HG03045 (cell line): ENCODE results near the gene EOLA2.
A peak's percentile ranks its signal among the peaks of the same experiment; 100 is the strongest.
"Not testable (repeated sequence)": the region's sequence is repeated elsewhere in the genome, so short reads cannot be mapped to it uniquely, and the experiment has no call there.

ENCODE experiments used
- ATAC-seq: cut with Tn5 transposase; IDR thresholded peaks from one replicate; pipeline ENCODE4 v1.9.1; 2021; ENCODE audit warnings: mild to moderate bottlenecking, moderate library complexity; ENCODE audit not compliant: unreplicated experiment

The EOLA2 gene

DNA sequence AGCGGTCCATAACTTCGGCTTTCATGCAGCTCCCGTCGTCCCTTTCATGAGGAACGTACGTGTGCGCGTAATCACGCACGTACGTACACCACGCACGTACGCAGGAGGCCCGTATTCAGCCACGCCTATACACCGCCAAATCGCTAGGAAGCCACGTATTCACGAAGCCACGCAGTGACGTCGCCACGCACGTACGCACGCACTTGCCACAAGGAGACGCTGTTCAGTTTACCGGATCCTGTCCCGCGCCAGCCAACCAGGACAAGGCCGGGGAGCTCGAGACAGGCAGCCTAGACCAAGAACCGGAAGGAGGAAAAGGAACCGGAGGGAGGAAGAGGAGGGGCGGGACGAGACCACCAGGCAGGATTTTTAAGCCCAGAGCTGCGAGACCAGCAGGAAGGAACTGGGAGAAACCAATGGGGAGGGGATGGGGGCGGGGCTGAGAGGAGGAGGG is at the start of gene EOLA2:
TSS of gene EOLA2 (minus strand) at position 65 of the 454 bp plus-strand sequence. CDS start 4,617 bp downstream, outside the sequence.
- ATAC-seq, result peak; percentile 75

- ATAC-seq, result no peak
Measured at GRCh38 chrX:149987613-149988012, 49.3 kb upstream of the EOLA2 start.

DNA sequence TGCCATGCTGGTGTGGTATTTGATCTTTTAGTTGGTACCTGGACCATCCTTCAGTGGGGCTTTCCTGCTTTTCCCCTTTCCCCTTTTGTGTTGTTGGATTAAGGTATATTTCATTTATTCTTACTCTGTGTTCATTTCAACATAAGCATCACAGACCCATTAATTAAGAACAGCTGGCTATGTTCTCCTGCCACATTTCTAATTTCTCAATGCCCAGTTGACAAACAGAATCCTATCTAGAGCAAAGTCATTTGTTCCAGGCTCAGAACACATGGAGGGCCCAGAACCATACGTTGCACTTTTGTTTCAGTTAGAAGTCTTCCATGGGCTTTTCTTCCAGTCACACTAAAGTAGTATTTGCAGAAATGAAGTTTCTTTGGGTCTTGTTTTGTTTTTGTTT is 46.1 kb upstream of the EOLA2 start:
- no peak for ATAC-seq

DNA sequence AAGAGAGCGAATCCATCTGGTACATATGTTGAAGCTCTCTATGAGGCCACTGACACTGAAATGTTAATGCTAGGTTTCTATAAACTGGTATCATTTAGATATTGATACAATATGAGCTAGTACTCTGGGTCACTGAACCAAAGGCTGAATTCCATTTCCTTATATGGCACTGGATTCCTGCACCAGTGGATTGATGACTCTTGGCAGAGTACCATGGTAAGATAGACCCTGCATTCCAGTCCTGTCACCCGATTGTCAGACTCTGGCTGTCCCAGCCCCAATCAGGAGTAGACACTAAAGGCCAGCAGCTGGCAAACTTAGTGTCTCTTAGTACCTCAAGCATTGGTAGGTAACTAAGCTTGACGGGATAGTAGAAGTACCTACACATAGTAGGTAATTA is 44.0 kb upstream of the EOLA2 start:
- no peak for ATAC-seq

GRCh38 chrX:149979126-149979644 is 40.9 kb upstream of the EOLA2 start:
- ATAC-seq, result no peak

DNA sequence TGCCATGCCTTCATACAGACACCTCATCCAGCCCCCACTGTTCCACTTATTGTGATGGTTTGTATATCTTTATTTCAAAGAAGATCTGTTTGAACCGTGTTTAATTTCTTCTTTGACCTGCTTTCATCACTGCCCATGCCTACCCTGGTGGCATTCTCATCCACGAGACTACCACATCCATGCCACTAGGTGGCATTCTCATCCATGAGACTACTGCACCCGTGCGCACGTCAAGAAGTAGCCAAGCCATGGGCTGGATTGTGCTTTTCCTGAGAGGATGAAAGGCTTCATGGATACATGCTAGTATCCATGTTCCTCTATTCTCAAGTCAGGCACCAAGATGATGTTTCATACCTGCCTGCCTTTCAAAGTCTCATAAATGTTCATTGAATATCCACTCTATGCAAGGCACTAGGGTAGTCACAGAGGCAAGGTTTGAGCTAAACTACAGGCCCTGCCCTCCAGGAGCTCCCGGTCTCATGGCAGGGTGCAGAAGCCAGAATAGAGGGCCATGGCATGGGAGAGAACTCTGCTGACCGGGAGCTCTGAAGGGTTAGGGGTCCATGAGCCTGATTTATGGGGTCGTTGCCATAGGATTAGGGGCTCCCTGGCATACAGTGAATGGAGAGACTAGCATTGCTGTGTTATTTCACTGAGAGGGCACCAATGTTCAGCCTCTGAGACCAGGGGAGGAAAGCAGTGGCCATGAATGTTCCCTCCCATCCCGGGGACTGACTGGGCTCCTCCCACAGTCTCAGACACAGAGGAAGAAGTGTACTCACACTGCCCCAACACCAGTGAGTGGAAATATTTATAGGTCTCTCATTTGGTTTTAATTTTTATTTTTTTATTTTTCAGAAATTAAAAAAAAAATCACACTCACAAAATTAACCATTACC is 24.8 kb upstream of the EOLA2 start:
- ATAC-seq, result no peak

DNA sequence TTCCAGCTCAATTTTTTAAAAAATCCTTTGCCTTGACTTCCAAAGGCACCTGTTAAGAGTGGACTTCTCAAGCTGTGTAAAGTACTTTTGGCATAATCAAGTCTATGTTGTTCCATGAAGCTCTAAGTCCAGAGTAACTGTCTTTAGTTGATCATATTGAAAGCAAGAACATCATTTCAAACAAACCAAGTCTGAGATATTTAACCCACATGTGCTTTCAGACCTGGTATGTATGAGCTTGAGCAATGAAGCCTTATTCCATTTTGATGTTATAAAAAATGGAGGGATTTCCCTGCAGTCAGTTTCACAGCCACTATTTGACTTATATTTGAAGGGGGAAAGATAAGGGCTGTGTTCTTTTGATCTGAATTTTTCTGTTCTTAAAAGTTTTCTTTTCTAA is 23.7 kb upstream of the EOLA2 start:
- no peak for ATAC-seq

GRCh38 chrX:149961572-149961971 is 23.3 kb upstream of the EOLA2 start:
- ATAC-seq, result no peak

GRCh38 chrX:149950681-149951080 is 12.4 kb upstream of the EOLA2 start:
- no peak for ATAC-seq

DNA sequence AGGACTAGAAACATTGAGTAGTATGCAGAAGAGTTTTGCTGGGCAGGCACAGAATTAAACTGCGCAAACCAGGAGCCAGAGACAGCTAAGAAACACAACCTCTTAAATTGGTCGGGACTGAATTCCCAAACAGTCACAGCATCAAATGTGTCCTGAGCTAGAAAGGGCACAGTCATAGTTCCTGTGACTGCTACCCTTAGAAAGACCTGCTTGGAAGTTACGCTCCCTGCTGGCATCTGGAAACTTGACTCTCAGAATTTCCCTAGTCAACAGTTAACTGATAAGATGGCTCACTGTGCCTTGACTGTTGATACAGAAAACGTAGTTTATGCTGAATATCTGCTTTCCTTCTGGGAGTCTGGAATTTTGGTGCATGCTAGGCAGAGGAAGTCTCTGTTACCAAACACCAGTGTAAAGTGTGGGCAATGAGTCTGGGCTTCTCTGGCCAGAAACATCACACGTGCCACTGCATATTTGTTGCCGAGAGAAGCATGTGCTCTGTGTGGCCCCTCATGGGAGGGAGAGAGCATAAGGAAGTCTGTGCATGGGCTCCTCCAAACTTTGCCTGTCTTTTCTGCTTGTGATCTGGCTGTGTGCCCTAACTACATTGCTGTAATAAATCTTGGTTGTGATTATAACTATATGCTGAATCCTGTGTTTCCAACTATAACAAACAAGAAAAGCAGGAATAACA is 11.6 kb upstream of the EOLA2 start:
- ATAC-seq, result no peak

- ATAC-seq, result no peak
Measured at GRCh38 chrX:149948016-149948415, 9.7 kb upstream of the EOLA2 start.

- ATAC-seq, result not testable (repeated sequence)
Measured at GRCh38 chrX:149946932-149947331, 8.6 kb upstream of the EOLA2 start.

GRCh38 chrX:149945820-149946219 is 7.5 kb upstream of the EOLA2 start:
- not testable (repeated sequence) for ATAC-seq

GRCh38 chrX:149945087-149945670 is 6.9 kb upstream of the EOLA2 start:
- not testable (repeated sequence) for ATAC-seq

- ATAC-seq, result not testable (repeated sequence)
Measured at GRCh38 chrX:149940674-149941024, 2.4 kb upstream of the EOLA2 start.

DNA sequence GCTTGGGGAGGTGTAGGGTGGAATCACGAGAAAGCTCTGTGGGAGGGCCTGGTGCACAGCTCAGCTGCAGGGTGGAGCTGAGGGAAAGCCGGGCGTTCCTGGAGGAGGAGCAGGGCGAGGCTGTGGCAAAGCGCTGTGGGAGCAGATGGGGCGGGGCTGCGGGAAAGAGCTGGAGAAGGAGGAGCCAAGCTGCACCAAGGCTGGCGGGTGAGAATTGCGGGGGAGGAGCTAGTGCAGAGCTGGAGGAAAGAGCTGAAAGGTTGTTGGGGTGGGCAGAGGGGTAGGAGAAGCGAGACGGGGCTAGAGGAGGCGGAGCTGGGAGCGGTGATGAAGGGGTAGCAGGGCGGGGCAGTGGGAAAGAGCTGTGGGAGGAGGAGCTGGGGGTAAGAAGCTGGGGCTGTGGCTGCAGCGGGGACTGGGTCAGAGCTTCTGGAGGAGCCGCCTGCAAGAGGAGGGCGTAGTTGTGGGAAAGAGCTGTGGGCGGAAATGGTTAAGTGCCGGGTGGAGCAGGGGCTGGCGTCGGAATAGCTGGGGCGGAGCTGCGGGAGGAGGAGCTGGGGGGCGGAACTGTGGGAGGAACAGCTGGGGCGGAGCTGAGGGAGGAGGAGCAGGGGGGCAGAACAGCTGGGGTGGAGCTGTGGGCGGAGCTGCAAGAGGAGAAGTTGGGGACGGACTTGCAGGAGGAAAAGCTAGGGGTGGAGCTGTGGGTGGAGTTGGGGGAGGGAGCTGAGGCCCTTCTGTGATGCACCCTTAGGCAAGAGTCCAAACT is 1.8 kb upstream of the EOLA2 start:
- peak; percentile 48 for ATAC-seq

GRCh38 chrX:149939655-149939904 is 1.3 kb upstream of the EOLA2 start:
- ATAC-seq, result peak; percentile 14

GRCh38 chrX:149938881-149939654 is 777 bp upstream of the EOLA2 start:
- ATAC-seq, result peak; percentile 7

- peak; percentile 6 for ATAC-seq
Measured at GRCh38 chrX:149937871-149938426, 342 bp downstream of the EOLA2 start.

DNA sequence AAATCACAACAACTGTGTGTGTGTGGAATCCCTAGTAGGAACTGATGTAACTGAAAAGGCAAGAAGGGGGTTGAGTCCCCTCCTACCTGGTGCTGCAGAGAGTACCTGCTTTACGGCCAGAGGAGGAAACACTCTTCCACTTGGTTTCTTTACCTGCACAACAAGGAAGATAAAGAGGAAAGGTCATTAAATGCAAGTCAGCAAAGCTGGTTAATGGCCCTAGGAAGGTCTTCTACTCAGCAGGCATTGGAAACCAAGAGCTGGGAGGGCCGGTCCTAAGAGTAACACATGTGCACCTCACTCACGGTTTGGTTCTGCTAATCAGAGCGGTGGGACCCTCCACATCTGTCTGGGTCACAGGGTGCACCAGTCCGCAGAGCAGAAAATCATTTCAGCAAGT is 963 bp downstream of the EOLA2 start:
- not testable (repeated sequence) for ATAC-seq
